Stimulated activated CD8-positive, alpha-beta memory T cell treated with anti-CD3 and anti-CD28 coated beads, Interleukin-15, amount 100 ng/mL, for 48 hours (primary cell): ENCODE results near the gene VPS18.
A peak's percentile ranks its signal among the peaks of the same experiment; 100 is the strongest.

Source experiments
- DNase-seq, 2 donors: peaks; one replicate each; pipeline ENCODE4 v3.0.0-alpha.2; 2020; ENCODE audit warnings: low read depth in 2 of 2

Gene VPS18

DNA sequence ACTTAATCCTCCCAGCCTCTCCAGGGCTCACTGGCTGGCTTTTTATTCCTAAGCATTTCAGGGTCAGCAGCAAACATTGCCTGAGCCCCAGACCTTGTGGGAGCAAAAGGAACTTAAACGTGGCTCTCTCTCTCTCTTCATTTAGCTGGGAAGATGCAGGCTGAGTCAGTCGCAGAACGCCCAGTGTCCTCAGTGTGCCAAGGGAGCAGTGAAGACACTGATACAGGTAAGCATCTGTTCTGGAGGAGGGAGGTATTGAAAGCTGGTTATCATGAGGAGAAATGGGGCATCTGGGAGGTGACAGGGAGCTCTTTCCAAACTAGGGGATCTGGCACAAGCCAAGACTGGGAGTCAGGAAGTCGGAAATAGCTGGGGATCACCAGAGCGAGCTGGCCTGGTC lies 24.6 kb upstream of the VPS18 start:
- DNase-seq: no peak

DNA sequence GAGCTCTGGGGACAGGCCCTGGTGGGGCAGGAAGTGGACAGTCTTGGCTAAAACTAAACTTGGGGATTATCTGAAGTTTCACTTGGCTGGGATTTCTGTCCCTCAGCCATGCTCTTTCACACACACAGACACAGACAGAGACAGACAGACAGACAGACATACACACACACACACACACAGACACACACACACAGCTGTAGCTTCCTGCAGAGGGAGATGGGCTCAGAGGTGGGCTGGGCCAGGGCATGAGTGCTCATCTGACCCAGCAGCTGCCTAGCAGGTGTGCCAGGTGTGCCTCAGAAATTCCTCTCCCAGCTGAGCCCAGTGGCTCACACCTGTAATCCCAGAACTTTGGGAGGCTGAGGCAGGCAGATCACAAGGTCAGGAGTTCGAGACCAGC lies 23.5 kb upstream of the VPS18 start:
- DNase-seq: no peak

GRCh38 chr15:40871749-40872617 lies 22.3 kb upstream of the VPS18 start:
- DNase-seq: no peak

- no peak for DNase-seq
Measured at GRCh38 chr15:40872791-40873693, 21.2 kb upstream of the VPS18 start.

DNA sequence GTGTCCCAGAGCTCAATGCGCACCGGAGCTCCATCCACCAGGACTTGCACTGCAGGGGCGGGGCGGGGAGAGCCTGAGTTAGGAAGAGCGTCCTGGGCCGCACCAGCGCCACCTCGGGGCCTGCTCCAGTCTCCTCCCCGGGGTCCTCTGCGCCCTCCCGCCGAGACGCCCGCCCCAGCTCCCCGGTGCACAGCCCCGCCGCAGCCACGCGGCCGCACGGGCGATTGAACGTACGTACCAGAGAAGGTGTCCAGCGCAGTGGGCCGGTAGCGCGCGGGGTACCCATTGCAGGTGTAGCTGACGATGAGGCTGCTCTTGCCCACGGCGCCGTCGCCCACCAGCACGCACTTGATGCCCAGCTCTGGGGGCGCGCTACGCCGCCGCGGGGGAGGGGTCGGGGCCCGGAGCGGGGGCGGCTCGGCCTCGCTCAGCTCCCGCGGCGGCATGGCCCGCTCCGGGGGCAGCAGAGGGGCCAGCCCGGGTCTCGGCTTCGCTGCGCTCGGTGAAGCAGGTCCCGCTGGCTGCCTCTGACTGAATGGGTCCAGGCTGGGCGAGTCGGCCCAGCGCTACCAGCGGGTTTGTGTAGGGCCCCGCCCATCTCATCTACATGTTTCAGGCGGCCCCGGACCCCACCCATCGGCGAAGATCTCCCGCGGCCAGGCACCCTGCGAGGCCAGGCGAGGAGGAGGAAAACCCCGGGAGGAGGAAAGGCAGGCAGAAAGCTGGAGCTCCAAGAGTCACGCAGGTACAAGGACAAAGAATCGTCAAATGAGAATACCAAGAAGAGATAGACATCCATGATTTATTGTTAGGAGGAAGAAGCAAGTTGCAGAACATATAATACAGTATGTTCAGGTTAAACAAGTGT lies 20.3 kb upstream of the VPS18 start, which contains the start of gene RHOV:
TSS of gene RHOV (minus strand) at position 541 of the 868 bp plus-strand sequence. CDS start at position 446, 95 bp downstream.
- peak; percentile 32 to 50 for DNase-seq

DNA sequence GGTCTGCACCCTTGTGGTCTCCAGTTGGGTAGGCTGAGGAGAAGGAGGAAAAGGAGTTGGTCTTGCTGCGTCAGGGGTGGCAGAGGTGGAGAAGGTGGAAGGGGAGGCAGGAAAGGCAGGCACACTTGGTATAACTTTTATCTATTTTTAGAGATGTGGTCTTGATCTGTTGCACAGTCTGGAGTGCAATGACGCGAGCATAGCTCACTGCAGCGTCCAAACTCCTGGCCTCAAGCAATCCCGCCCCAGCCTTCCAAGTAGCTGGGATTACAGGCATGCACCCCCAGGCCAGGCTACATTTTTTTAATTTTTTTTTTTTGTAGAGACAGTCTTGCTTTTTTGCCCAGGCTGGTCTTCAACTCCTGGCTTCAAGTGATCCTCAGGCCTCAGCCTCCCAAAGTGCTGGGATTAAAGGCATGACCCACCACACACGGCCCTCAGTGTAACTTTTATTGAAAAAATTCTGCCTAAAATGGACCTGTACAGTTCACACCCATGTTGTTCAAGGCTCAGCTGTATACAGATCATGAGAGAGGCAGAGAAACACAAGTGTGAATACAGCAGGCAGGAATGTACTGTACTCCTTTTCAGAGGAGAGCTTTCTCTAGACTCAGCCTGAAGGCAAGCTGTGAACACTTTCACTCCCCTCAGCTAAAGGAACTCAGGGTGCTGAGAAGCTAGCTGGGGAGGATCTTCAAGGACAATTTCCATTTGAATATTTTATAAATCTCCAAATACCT lies 18.1 kb upstream of the VPS18 start:
- no peak for DNase-seq

GRCh38 chr15:40877694-40878093 lies 16.6 kb upstream of the VPS18 start:
- no peak for DNase-seq

DNA sequence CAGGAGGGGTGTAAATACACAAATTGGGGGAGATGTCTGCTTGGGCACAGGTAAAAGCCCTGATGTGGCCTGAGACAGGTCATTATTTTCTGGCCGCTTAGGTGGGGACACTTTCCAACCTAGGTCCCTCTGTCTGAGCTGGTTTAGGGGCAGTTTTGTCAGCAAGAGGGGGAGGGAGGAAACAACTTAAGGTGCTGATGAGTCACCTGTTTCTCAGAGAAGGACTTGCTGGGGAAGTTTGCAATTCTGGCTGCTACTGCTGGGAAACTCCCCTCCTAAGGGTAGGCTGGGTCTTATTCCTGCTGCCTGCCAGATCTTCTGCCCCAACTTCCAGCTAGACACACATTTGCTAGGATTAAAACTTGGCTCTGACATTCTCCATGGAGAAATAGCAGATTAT lies 15.5 kb upstream of the VPS18 start:
- no peak for DNase-seq

GRCh38 chr15:40879609-40880008 lies 14.6 kb upstream of the VPS18 start:
- DNase-seq: no peak

DNA sequence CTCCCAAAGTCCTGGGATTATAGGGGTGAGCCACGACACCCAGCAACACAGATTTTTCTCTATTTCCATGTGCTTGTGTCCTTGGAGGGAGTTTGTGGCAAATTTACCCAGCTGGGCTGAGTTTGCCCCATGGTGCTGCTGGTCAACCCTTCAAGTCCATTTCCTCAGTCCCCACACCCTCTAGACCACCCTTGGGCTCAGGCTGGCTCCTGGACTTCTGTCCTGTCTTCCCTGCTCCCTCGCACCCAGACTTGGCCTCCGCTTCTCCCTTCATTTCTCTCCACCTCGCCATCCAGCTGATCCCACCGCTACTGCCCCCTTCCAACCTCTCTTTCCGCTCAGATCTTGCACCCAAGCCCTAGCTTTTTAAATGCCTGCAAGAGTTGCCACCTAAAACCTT lies 12.9 kb upstream of the VPS18 start:
- DNase-seq: no peak

DNA sequence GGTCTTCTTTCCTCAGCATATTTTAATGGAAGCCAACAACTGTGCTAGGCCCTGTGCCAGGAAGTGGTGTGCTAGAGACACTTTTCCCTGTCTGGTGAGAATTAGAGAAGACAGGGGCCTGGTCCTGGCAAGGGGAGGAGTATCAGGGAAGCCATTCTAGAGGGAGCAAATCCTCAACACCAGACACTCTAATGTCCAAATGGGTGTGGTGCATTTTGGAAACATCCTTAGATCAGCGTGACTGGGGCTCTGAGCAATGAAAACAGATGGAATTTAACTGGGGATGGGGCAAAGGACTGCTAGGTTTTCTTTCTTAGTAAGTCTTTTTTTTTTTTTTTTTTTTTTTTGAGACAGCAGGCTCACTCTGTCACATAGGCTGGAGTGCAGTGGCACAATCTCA lies 7.7 kb upstream of the VPS18 start:
- no peak for DNase-seq

GRCh38 chr15:40889112-40889511 lies 5.1 kb upstream of the VPS18 start:
- DNase-seq: no peak

DNA sequence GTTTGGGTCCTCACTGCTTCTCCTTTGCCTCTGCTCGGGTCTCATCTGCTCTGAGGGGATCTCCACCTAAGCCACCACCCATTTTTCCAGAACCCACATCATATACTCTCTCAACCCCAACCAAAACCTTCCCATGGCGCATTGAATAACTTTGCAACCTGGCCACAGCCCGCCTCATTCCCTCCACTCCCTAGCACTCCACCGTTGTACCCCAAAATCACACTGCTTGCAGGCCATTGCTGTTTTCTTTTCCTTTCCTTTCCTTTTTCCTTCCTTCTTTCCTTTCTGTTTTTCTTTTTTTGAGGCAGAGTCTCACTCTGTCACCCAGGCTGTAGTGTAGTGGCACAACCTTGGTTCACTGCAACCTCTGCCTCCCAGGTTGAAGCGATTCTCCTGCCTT lies 3.1 kb upstream of the VPS18 start:
- DNase-seq: no peak

DNA sequence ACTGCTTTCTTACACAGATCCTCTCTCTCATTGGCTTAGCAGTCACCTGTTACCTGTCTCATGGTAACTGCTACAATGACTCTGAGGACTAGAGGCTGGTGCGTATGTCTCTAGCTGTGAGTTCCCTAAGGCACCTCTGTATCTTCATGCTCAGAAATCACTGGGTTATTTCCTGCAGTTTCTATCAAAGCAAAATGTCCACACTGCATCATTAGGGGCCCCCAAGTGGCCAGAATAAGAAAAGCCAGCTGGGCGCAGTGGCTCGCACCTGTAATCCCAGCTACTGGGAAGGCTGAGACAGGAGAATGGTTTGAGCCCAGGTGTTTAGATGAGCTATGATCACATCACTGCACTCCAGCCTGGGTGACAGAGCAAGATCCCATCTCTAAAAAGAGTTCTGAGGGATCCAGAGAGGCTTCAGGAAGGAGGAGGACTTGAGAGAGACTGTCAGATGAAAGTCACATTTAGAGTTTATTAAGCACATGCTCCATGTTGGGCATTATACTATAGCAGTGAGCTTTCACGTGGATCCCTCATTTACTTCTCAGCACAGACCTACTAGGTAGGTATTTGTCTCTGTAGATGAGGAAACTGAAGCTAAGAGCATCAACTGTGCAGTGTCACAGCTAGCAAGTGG lies 2.3 kb upstream of the VPS18 start:
- DNase-seq: no peak

DNA sequence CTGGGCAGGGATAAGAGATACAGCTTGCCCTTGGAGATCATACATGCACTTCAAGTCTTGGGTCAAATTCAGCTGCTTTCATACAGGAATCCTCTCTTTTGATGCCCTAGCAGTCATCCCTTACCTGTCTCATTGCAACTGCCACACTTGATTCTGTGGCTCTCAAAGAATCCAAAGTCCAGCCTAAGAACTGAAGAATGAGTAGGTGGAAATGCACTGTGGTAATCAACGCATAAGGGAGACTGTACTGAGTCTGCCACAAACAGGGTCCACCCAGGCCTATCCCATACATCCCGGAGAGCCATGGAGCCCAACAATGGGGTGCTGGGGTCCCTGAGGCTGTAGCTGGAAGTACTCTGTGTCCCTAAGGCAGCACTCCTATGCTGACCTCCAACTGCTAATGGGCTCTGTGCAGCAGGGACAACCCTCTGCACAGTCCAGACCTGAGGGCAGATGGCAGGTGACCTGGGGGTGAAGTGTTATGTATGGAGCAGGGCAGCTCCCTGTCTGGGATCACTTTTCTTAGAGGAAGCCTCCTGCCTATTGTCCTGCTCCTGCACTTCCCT lies 1.7 kb upstream of the VPS18 start:
- no peak for DNase-seq

DNA sequence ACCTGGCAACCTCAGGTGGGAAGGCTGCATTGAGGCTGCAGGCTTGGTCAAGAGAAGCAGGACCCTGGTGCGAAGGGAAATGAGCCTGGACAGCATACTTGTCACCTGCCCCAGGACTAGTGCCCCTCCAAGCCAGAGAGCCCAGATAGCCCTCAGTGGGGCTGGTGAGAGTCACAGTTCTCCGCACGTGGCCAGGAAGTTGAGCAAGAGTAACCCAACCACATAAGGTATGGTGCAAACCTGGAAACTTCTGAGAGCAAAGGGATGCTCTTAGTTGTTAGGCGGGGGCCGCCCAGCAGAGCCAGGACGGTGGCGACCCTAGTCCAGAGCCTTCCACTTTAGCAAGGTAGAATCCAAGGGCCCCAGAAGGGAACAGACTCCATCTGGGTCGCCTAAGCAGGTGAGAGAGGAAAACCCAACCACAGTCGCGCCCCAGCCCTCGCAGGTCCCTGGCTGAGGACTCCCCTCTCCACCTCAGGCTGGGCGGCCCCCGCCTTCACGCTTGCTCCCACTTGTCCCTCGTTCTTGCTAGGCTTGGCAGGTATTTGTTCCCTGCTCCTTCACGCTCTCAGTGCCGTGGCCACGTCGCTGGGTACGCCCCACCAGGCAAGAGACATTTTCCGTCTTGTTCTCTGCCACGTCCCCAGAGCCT lies 1.1 kb upstream of the VPS18 start:
- DNase-seq: no peak

GRCh38 chr15:40894681-40895448 lies 615 bp downstream of the VPS18 start:
- peak; percentile 46 to 50 for DNase-seq

- no peak for DNase-seq
Measured at GRCh38 chr15:40899536-40900207, 5.4 kb downstream of the VPS18 start.
